BLaER1 treated with 17β-estradiol and CSF1 and Interleukin-3, amounts not matched to agents 10 nM and 100 nM (cell line): ENCODE data around the gene BTD.
A peak's percentile ranks its signal among the peaks of the same experiment; 100 is the strongest.

ENCODE experiments used
- H3K27ac ChIP-seq, 11 experiments: shearing (Covaris generic); formaldehyde crosslinking; 2 replicates each; pipeline ENCODE4 v1.8.1; 2022
- H3K27me3 ChIP-seq, 11 experiments: shearing (Covaris generic); formaldehyde crosslinking; 2 replicates each; pipeline ENCODE4 v1.8.1; 2022
- H3K36me3 ChIP-seq, 11 experiments: shearing (Covaris generic); formaldehyde crosslinking; 2 replicates each; pipeline ENCODE4 v1.8.1; 2022
- H3K4me1 ChIP-seq, 10 experiments: shearing (Covaris generic); formaldehyde crosslinking; 2 replicates each; pipeline ENCODE4 v1.8.1; 2022
- H3K4me2 ChIP-seq, 11 experiments: shearing (Covaris generic); formaldehyde crosslinking; 2 replicates each; pipeline ENCODE4 v1.8.1; 2022
- H3K4me3 ChIP-seq, 10 experiments: shearing (Covaris generic); formaldehyde crosslinking; 2 replicates each; pipeline ENCODE4 v1.8.1; 2022
- H3K9ac ChIP-seq, 11 experiments: shearing (Covaris generic); formaldehyde crosslinking; 2 replicates each; pipeline ENCODE4 v1.8.1; 2022
- H3K9me3 ChIP-seq, 11 experiments: shearing (Covaris generic); formaldehyde crosslinking; replicated peaks in 1 of 11; 2 replicates each; pipeline ENCODE4 v1.8.1; 2022
- H4K20me1 ChIP-seq, 11 experiments: shearing (Covaris generic); formaldehyde crosslinking; 2 replicates each; pipeline ENCODE4 v1.8.1; 2022
- Cebpa-rat ChIP-seq, 11 experiments: shearing (Covaris generic); IDR thresholded peaks; 2 replicates each; pipeline ENCODE4 v1.8.1; 2022

The BTD gene

GRCh38 chr3:15637131-15637951 lies 35.8 kb downstream of the BTD start:
- Histone ChIP-seq H3K27ac (peak overlapping the region in 8 of 11 experiments; percentile 31 to 75 (median 56); a peak in 13 of 22 replicates), H3K9ac (no peak overlapping the region; a peak in 1 of 22 replicates), H3K36me3 (no peaks in the 10 kb centered on the region), H3K4me3 (no peak overlapping the region), H3K9me3 (no peaks in the 10 kb centered on the region), H3K4me1 (peaks cover 5 to 60% (median 34%) of the 10 kb centered on the region in 10 experiments; a peak in 19 of 20 replicates), H4K20me1 (no peaks in the 10 kb centered on the region), H3K4me2 (peak overlapping the region in 8 of 11 experiments; percentile 68 to 82 (median 74); a peak in 17 of 22 replicates), H3K27me3 (no peaks in the 10 kb centered on the region)
- TF ChIP-seq Cebpa-rat (IDR thresholded peaks at IDR 0.05) = no peak

DNA sequence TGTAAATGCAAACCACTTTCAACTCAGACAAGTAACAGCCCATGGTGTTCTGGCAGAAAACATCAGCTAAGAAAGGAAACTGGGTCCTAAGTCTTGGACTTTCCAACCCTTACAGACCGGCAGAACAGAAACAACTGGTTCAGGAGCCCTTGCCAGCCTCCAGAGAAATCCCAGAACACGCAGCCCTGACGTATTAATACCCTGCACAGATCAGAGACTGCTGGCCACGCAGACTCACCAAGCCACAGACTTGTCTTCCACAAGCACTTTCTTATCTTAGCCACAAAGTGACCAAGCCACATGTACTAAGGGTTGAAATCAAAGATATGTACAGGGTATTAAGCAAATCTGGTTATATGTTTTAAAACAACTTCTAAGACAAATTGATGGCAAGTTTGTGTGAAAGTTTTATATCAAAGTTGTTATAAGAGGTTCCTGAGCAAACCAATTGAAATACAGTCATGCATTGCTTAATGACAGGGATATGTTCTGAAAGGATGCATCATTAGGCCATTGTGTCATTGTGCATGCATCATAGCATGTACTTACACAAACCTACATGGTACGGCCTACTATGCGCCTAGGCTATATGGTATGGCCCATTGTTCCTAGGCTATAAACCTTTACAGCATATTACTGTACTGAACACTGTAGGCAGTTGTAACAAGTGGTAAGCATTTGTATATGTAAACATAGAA lies 36.8 kb downstream of the BTD start:
- Histone ChIP-seq H3K4me1 (peaks cover 5 to 60% (median 34%) of the 10 kb centered on the region in 10 experiments; a peak in 19 of 20 replicates), H3K4me2 (peak overlapping the region in 6 of 11 experiments; percentile 12 to 82 (median 78); a peak in 10 of 22 replicates)

GRCh38 chr3:15638891-15639262 lies 37.3 kb downstream of the BTD start:
- H3K9ac ChIP-seq = no peak overlapping the region
- H3K4me1 ChIP-seq = peaks cover 5 to 56% (median 34%) of the 10 kb centered on the region in 10 experiments; a peak in 19 of 20 replicates
- H3K27ac ChIP-seq = no peak overlapping the region
- no peaks in the 10 kb centered on the region for H3K9me3 ChIP-seq
- no peaks in the 10 kb centered on the region for H3K27me3 ChIP-seq
- no peaks in the 10 kb centered on the region for H4K20me1 ChIP-seq
- no peak for TF ChIP-seq Cebpa-rat (IDR thresholded peaks at IDR 0.05)
- H3K4me3 ChIP-seq = no peak overlapping the region
- H3K36me3 ChIP-seq = no peaks in the 10 kb centered on the region
- H3K4me2 ChIP-seq = peak overlapping the region in 6 of 11 experiments; percentile 12 to 82 (median 78); a peak in 8 of 22 replicates

More for the DNA sequence above, 36.8 kb downstream of the BTD start:
- Histone ChIP-seq H3K27me3 (no peaks in the 10 kb centered on the region), H3K27ac (no peak overlapping the region), H3K9me3 (no peaks in the 10 kb centered on the region), H3K4me3 (no peak overlapping the region), H3K9ac (no peak overlapping the region), H4K20me1 (no peaks in the 10 kb centered on the region), H3K36me3 (no peaks in the 10 kb centered on the region)
- no peak for TF ChIP-seq Cebpa-rat (IDR thresholded peaks at IDR 0.05)

DNA sequence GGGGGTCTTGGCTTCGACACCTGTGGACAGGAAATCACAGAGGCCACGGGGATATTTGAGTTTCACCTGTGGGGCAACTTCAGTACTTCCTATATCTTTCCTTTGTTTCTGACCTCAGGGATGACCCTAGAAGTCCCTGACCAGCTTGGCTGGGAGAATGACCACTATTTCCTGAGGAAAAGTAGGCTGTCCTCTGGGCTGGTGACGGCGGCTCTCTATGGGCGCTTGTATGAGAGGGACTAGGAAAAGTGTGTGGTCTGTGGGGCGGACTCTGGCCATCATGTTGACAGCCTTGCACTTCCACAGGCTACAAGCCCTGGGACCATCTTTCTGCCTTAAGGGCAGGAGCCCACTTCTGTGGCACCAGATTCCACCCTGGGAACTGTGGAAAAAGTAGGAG lies 43.7 kb downstream of the BTD start:
- H3K36me3 ChIP-seq = no peaks in the 10 kb centered on the region; a peak in 1 of 22 replicates
- TF ChIP-seq Cebpa-rat (IDR thresholded peaks at IDR 0.05) = no peak
- H3K4me3 ChIP-seq = no peak overlapping the region
- peaks cover 0 to 20% (median 11%) of the 10 kb centered on the region in 11 experiments; a peak in 12 of 22 replicates for H3K9me3 ChIP-seq
- peak overlapping the region in 9 of 11 experiments; percentile 87 to 97 (median 94); a peak in 16 of 22 replicates for H3K4me2 ChIP-seq
- H3K27me3 ChIP-seq = peaks cover 0 to 32% (median 15%) of the 10 kb centered on the region in 11 experiments; a peak in 12 of 22 replicates
- H3K4me1 ChIP-seq = peaks cover 33 to 58% (median 45%) of the 10 kb centered on the region in 10 experiments
- H3K27ac ChIP-seq = peak overlapping the region in 3 of 11 experiments; percentile 11 to 34 (median 21); a peak in 5 of 22 replicates
- H4K20me1 ChIP-seq = peaks cover 0 to 12% (median 0%) of the 10 kb centered on the region in 11 experiments; a peak in 3 of 22 replicates
- no peak overlapping the region for H3K9ac ChIP-seq

DNA sequence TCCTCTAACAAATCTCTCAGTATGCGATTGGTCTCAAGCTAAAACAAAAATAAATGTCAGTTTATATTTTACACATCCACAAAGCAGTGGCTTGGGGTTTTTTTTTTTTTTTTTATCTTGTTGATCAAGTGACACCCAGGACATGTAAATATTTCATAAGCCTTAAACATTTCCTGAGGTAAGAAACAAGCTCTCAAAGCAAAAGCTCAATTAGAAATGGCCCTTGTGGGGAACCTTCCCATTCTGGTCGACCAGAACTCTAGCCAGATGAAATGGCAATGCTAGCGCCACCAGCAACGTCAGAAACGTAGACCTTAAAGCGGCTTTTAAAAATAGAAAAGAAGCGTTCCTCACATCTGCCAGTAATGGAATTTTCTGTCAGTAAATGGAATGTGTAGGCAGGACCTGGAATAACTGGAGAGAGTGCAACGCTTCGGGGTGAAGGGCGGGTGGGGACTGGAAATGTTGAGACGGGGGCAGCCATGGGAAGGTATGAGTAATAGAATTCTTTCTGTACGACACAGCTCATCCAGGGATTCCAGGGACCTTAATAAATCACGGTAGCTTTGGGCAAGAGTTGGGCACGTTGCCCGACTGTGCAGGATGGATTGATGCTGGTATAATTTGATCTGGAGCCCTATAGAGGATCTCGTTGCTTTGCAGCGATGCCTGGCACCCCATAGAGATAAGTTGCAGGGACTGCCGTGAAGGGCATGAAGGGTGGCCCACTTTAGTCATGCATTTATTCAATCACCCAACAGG lies 44.4 kb downstream of the BTD start:
- Histone ChIP-seq H3K36me3 (no peaks in the 10 kb centered on the region; a peak in 1 of 22 replicates), H3K27me3 (peaks cover 0 to 37% (median 15%) of the 10 kb centered on the region in 11 experiments; a peak in 12 of 22 replicates), H3K4me2 (peak overlapping the region; percentile 87 to 97 (median 94)), H4K20me1 (peaks cover 0 to 12% (median 0%) of the 10 kb centered on the region in 11 experiments; a peak in 3 of 22 replicates), H3K9me3 (peaks cover 0 to 20% (median 11%) of the 10 kb centered on the region in 11 experiments; a peak in 12 of 22 replicates), H3K27ac (peak overlapping the region in 8 of 11 experiments; percentile 11 to 86 (median 84); a peak in 11 of 22 replicates), H3K4me3 (no peak overlapping the region; a peak in 1 of 20 replicates), H3K4me1 (peaks cover 33 to 58% (median 45%) of the 10 kb centered on the region in 10 experiments), H3K9ac (peak overlapping the region in 3 of 11 experiments; percentile 70 to 75 (median 73); a peak in 3 of 22 replicates)
- TF ChIP-seq Cebpa-rat (IDR thresholded peaks at IDR 0.05) = no peak

- peak overlapping the region; percentile 87 to 97 (median 94) for H3K4me2 ChIP-seq
- H3K4me3 ChIP-seq = peak overlapping the region in 9 of 10 experiments; percentile 10 to 57 (median 46); a peak in 16 of 20 replicates
Measured at GRCh38 chr3:15646851-15647511, 45.4 kb downstream of the BTD start.

GRCh38 chr3:15647611-15648167 lies 46.1 kb downstream of the BTD start:
- H3K27ac ChIP-seq = peak overlapping the region; percentile 59 to 86 (median 79); a peak in 21 of 22 replicates
- peaks cover 0 to 12% (median 0%) of the 10 kb centered on the region in 11 experiments; a peak in 3 of 22 replicates for H4K20me1 ChIP-seq
- TF ChIP-seq Cebpa-rat (IDR thresholded peaks at IDR 0.05) = peak in 3 of 11 experiments; percentile 20 to 56 (median 46); a peak in 3 of 22 replicates
- peak overlapping the region; percentile 87 to 97 (median 94) for H3K4me2 ChIP-seq
- H3K9me3 ChIP-seq = peaks cover 0 to 32% (median 12%) of the 10 kb centered on the region in 11 experiments; a peak in 15 of 22 replicates
- H3K4me3 ChIP-seq = peak overlapping the region in 9 of 10 experiments; percentile 10 to 57 (median 46); a peak in 12 of 20 replicates
- peak overlapping the region; percentile 54 to 75 (median 70); a peak in 20 of 22 replicates for H3K9ac ChIP-seq
- peaks cover 0 to 47% (median 20%) of the 10 kb centered on the region in 11 experiments; a peak in 12 of 22 replicates for H3K27me3 ChIP-seq
- H3K36me3 ChIP-seq = no peaks in the 10 kb centered on the region; a peak in 1 of 22 replicates
- H3K4me1 ChIP-seq = peaks cover 33 to 52% (median 45%) of the 10 kb centered on the region in 10 experiments

More at GRCh38 chr3:15646851-15647511, 45.4 kb downstream of the BTD start:
- Histone ChIP-seq H4K20me1 (peaks cover 0 to 12% (median 0%) of the 10 kb centered on the region in 11 experiments; a peak in 3 of 22 replicates), H3K27ac (peak overlapping the region; percentile 19 to 86 (median 79); a peak in 21 of 22 replicates), H3K9me3 (peaks cover 0 to 28% (median 12%) of the 10 kb centered on the region in 11 experiments; a peak in 15 of 22 replicates), H3K27me3 (peaks cover 0 to 46% (median 20%) of the 10 kb centered on the region in 11 experiments; a peak in 12 of 22 replicates), H3K9ac (peak overlapping the region; percentile 54 to 75 (median 70); a peak in 20 of 22 replicates), H3K4me1 (peaks cover 33 to 52% (median 45%) of the 10 kb centered on the region in 10 experiments), H3K36me3 (no peaks in the 10 kb centered on the region; a peak in 1 of 22 replicates)
- TF ChIP-seq Cebpa-rat (IDR thresholded peaks at IDR 0.05) = no peak
